Measurements from ENCODE around the gene CACTIN. TPM values are rescaled to one million over a fixed set of nuclear protein-coding genes. Genes with fewer than 3 reads are reported as not detected.

The CACTIN gene
- total RNA-seq, 4 donors from 2014 or later, result 28.7 to 45.0 (median 34.2) TPM

GRCh38 chr19:3634496-3635045, 8.0 kb upstream of the CACTIN start:
- no peaks in the 10 kb centered on the region for H3K27me3 ChIP-seq
- peak overlapping the region in 1 of 4 donors; percentile 69 for H3K27ac ChIP-seq (replicated peaks in 1 of 4)
- intact Hi-C loops (cut with DNase I), result no loop called here
- H3K9me3 ChIP-seq, result no peaks in the 10 kb centered on the region
- WGBS, result 91% methylated on average over 19 of the region's 19 CpGs
- H3K36me3 ChIP-seq, result peaks cover 52 to 93% (median 87%) of the 10 kb centered on the region in 4 donors
- H3K4me1 ChIP-seq, result peaks cover 0 to 13% (median 4%) of the 10 kb centered on the region in 4 donors
- no peak overlapping the region for H3K4me3 ChIP-seq
- DNase-seq (ENCODE audit: extremely low spot score), result no peak
- TF ChIP-seq POLR2A (IDR thresholded peaks at IDR 0.05; ENCODE audit: low read depth) (no peak), EP300 (IDR thresholded peaks at IDR 0.05) (no peak)
- TF ChIP-seq, protein P1, sequence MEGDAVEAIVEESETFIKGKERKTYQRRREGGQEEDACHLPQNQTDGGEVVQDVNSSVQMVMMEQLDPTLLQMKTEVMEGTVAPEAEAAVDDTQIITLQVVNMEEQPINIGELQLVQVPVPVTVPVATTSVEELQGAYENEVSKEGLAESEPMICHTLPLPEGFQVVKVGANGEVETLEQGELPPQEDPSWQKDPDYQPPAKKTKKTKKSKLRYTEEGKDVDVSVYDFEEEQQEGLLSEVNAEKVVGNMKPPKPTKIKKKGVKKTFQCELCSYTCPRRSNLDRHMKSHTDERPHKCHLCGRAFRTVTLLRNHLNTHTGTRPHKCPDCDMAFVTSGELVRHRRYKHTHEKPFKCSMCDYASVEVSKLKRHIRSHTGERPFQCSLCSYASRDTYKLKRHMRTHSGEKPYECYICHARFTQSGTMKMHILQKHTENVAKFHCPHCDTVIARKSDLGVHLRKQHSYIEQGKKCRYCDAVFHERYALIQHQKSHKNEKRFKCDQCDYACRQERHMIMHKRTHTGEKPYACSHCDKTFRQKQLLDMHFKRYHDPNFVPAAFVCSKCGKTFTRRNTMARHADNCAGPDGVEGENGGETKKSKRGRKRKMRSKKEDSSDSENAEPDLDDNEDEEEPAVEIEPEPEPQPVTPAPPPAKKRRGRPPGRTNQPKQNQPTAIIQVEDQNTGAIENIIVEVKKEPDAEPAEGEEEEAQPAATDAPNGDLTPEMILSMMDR (IDR thresholded peaks at IDR 0.05), result no peak

DNA sequence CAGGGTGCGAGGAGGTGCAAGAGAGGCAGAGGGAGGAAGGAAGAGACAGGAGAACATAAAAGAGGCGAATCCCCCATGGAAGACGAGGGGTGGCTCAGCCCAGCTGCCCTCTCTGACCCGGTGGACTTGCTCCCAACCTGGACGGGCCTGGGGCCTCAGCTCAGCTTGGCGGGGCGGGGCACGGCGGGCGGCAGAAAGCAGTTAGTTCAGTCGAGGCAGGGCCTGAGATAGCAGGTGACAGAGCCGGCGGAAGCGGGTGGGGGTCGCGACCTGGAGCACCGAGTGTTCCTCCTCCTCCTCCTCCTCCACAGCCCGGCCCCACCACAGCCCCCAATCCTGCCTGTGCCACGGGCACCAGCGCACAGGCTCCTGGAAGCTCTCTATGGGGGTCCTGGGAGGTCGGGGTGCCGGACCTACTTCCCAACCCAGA, 7.0 kb upstream of the CACTIN start:
- intact Hi-C loops (cut with DNase I), result no loop called here
- H3K36me3 ChIP-seq, result peaks cover 42 to 83% (median 77%) of the 10 kb centered on the region in 4 donors
- H3K27ac ChIP-seq (replicated peaks in 1 of 4), result peak overlapping the region in 3 of 4 donors; percentile 40 to 69 (median 57)
- no peak overlapping the region for H3K4me3 ChIP-seq
- no peaks in the 10 kb centered on the region for H3K27me3 ChIP-seq
- TF ChIP-seq POLR2AphosphoS5 (IDR thresholded peaks at IDR 0.05) (no peak), EP300 (IDR thresholded peaks at IDR 0.05) (no peak)
- H3K4me1 ChIP-seq, result peaks cover 0 to 13% (median 4%) of the 10 kb centered on the region in 4 donors
- H3K9me3 ChIP-seq, result no peaks in the 10 kb centered on the region
- 94% methylated on average over 21 of the region's 22 CpGs for WGBS
- no peak for DNase-seq (ENCODE audit: extremely low spot score)

- Histone ChIP-seq H3K27ac (replicated peaks in 1 of 4) (peak overlapping the region; percentile 40 to 69 (median 50)), H3K9me3 (no peaks in the 10 kb centered on the region), H3K27me3 (no peaks in the 10 kb centered on the region), H3K4me1 (peaks cover 0 to 13% (median 4%) of the 10 kb centered on the region in 4 donors), H3K4me3 (no peak overlapping the region), H3K36me3 (peaks cover 36 to 77% (median 71%) of the 10 kb centered on the region in 4 donors)
- WGBS, result 86% methylated on average over 32 of the region's 50 CpGs
- no peak for DNase-seq (ENCODE audit: extremely low spot score)
- intact Hi-C loops (cut with DNase I), result no loop called here
- TF ChIP-seq EP300 (IDR thresholded peaks at IDR 0.05) (no peak), POLR2AphosphoS5 (IDR thresholded peaks at IDR 0.05) (no peak), POLR2A (IDR thresholded peaks at IDR 0.05; ENCODE audit: low read depth) (no peak)
- TF ChIP-seq, protein P1 (IDR thresholded peaks at IDR 0.05), result no peak
These were observed 6.4 kb upstream of the CACTIN start for GRCh38 chr19:3632739-3633558.

DNA sequence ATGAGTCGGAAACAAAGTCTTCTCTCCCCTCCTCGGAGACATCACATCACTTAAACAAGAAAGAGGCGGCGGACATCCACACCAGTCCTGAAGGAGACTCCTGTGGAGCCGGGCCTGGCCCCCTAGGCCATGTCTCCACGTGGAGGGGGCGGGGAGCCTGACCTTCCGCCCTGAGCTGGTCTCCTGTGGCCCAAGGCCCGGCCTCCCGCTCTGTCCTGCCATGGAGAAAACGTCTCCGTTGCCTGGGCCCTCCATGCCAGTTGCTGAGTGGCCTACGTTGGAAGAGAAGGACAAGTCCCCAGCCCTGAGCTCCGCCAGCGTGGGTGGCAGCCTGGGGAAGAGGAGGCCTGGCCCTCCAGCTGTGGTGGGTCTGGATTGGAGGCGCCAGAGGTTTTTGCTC, 5.5 kb upstream of the CACTIN start:
- DNase-seq (ENCODE audit: extremely low spot score), result no peak
- Histone ChIP-seq H3K4me3 (no peak overlapping the region), H3K36me3 (peaks cover 28 to 69% (median 62%) of the 10 kb centered on the region in 4 donors), H3K27ac (replicated peaks in 1 of 4) (peak overlapping the region; percentile 40 to 69 (median 50)), H3K4me1 (peaks cover 0 to 19% (median 9%) of the 10 kb centered on the region in 4 donors), H3K27me3 (no peaks in the 10 kb centered on the region), H3K9me3 (no peaks in the 10 kb centered on the region)
- intact Hi-C loops (cut with DNase I), result no loop called here
- 77% methylated on average over 10 of the region's 16 CpGs for WGBS
- TF ChIP-seq POLR2A (IDR thresholded peaks at IDR 0.05; ENCODE audit: low read depth) (no peak), EP300 (IDR thresholded peaks at IDR 0.05) (no peak), POLR2AphosphoS5 (IDR thresholded peaks at IDR 0.05) (no peak)
- TF ChIP-seq, protein P1 (IDR thresholded peaks at IDR 0.05), result no peak
